ENCODE data around the gene AGER. TPM values are rescaled to one million over a fixed set of nuclear protein-coding genes. Genes with fewer than 3 reads are reported as not detected.

AGER gene
- total and polyA plus RNA-seq, 9 of the 15 experiments (the other 6 are each of a cell fraction or from before 2014, with no cell fraction given) = 1.2 to 11.5 (median 4.1) TPM

DNA sequence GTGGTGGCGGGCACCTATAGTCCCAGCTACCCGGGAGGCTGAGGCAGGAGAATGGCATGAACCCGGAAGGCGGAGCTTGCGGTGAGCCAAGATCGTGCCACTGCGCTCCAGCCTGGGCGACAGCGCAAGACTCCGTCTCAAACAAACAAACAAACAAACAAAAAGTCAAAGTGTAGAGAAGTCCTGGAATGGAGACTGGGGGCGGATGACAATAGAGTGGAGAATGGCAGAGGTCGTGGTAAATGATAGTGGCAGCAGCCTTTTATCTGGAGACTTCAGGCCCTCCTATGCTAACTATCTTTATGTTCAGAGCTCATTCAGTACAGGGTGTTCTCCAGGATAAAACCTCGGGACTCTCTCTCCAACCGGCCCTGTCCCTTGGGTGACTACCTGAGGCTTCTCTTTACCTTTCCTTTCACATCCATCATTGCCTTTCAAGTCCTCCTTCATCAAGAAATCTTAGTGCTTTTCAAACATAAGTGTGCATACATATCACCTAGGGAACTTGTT, 52.6 kb downstream of the AGER start (continued):
- TF ChIP-seq YY1 (IDR thresholded peaks at IDR 0.05; ENCODE audit: borderline replicate concordance in 1 of 3, control insufficient read depth in 1 of 3, extremely low read depth in 1 of 3, insufficient read depth in 3 of 3, insufficient read length in 1 of 3, insufficient replicate concordance in 2 of 3, low read depth in 1 of 3, low read length in 2 of 3) = peak in 1 of 3 experiments; percentile 29
- TF ChIP-seq ZNF347 (CRISPR knock-in tag; IDR thresholded peaks at IDR 0.05; ENCODE audit: low read depth) = no peak
- no peak for TF ChIP-seq E2F6 (IDR thresholded peaks at IDR 0.05; ENCODE audit: borderline replicate concordance in 1 of 2, extremely low read depth in 1 of 2, insufficient read depth in 1 of 2, insufficient read length in 1 of 2, low read depth in 1 of 2, low read length in 1 of 2, poor library complexity in 1 of 2, severe bottlenecking in 1 of 2)
- peak; percentile 95 for TF ChIP-seq LEF1 (IDR thresholded peaks at IDR 0.05)
- TF ChIP-seq ZNF197 (CRISPR knock-in tag; IDR thresholded peaks at IDR 0.05; ENCODE audit: low read depth) = 0 out of 2 replicates have a peak, but pooled peaks have one; percentile 33
- TF ChIP-seq MCM2 (IDR thresholded peaks at IDR 0.05; ENCODE audit: low read depth) = no peak
- TF ChIP-seq SMARCA5 (IDR thresholded peaks at IDR 0.05) = no peak
- no peak for TF ChIP-seq SAFB2 (IDR thresholded peaks at IDR 0.05; ENCODE audit: borderline replicate concordance, low read depth, low read length, severe bottlenecking)
- TF ChIP-seq TAL1 (IDR thresholded peaks at IDR 0.05) = peak; percentile 100
- TF ChIP-seq RNF219 (CRISPR knock-in tag; IDR thresholded peaks at IDR 0.05) = no peak
- no peak for TF ChIP-seq RREB1 (CRISPR knock-in tag; IDR thresholded peaks at IDR 0.05)
- TF ChIP-seq ZNF316 (IDR thresholded peaks at IDR 0.05) = no peak
- TF ChIP-seq SMAD1 (IDR thresholded peaks at IDR 0.05; ENCODE audit: low read depth, low read length, partially characterized antibody) = peak; percentile 94
- no peak for TF ChIP-seq KDM4B (IDR thresholded peaks at IDR 0.05; ENCODE audit: borderline replicate concordance in 2 of 2, low read depth in 1 of 2)
- 0 out of 2 replicates have a peak, but pooled peaks have one; percentile 28 for TF ChIP-seq ZNF41 (CRISPR knock-in tag; conservative IDR thresholded peaks at IDR 0.05)
- no peak; the same call in 1 of the 2 replicates for TF ChIP-seq FOSL1 (tag; conservative IDR thresholded peaks at IDR 0.05)
- no peak for TF ChIP-seq RBFOX2 (IDR thresholded peaks at IDR 0.05; ENCODE audit: low read depth, low read length)
- peak; percentile 82; the same call in 1 of the 2 replicates for TF ChIP-seq EZH2 (IDR thresholded peaks at IDR 0.05; ENCODE audit: borderline replicate concordance, low read depth, low read length)
- no peak for TF ChIP-seq HCFC1 (IDR thresholded peaks at IDR 0.05; ENCODE audit: low read depth, low read length)
